ENCODE data around the gene CACNA2D1.

The CACNA2D1 gene

GRCh38 chr7:82249979-82250378 lies 193.6 kb downstream of the CACNA2D1 start:
- Histone ChIP-seq H3K27ac (ENCODE audit: insufficient read depth, low read depth, low read length, poor library complexity, severe bottlenecking) (no peak overlapping the region), H3K4me3 (ENCODE audit: insufficient read depth, low read depth, low read length) (no peak overlapping the region), H3K4me1 (ENCODE audit: control insufficient read depth, insufficient read depth, low read length) (no peaks in the 10 kb centered on the region), H3K9me3 (ENCODE audit: control insufficient read depth, low read length) (no peaks in the 10 kb centered on the region), H3K27me3 (ENCODE audit: control insufficient read depth, insufficient read depth, low read length, poor library complexity, severe bottlenecking) (no peaks in the 10 kb centered on the region), H3K36me3 (ENCODE audit: control insufficient read depth, insufficient read depth, low read length) (no peaks in the 10 kb centered on the region)
- WGBS, 2 experiments = 90 to 93% methylated on average over 1 of the region's 2 CpGs

- H3K4me1 ChIP-seq (ENCODE audit: control insufficient read depth, insufficient read depth, low read length) = no peaks in the 10 kb centered on the region
- H3K36me3 ChIP-seq (ENCODE audit: control insufficient read depth, insufficient read depth, low read length) = no peaks in the 10 kb centered on the region
- WGBS, 2 experiments = 88 to 97% methylated on average over 3 of the region's 3 CpGs
- H3K4me3 ChIP-seq (ENCODE audit: insufficient read depth, low read depth, low read length) = no peak overlapping the region
- H3K27ac ChIP-seq (ENCODE audit: insufficient read depth, low read depth, low read length, poor library complexity, severe bottlenecking) = no peak overlapping the region
- H3K9me3 ChIP-seq (ENCODE audit: control insufficient read depth, low read length) = no peaks in the 10 kb centered on the region
- no peaks in the 10 kb centered on the region for H3K27me3 ChIP-seq (ENCODE audit: control insufficient read depth, insufficient read depth, low read length, poor library complexity, severe bottlenecking)
Measured at GRCh38 chr7:82247814-82248433, 195.7 kb downstream of the CACNA2D1 start.

- no peaks in the 10 kb centered on the region for H3K9me3 ChIP-seq (ENCODE audit: control insufficient read depth, low read length)
- H3K4me3 ChIP-seq (ENCODE audit: insufficient read depth, low read depth, low read length) = no peak overlapping the region
- no peaks in the 10 kb centered on the region for H3K27me3 ChIP-seq (ENCODE audit: control insufficient read depth, insufficient read depth, low read length, poor library complexity, severe bottlenecking)
- H3K4me1 ChIP-seq (ENCODE audit: control insufficient read depth, insufficient read depth, low read length) = no peaks in the 10 kb centered on the region
- no peaks in the 10 kb centered on the region for H3K36me3 ChIP-seq (ENCODE audit: control insufficient read depth, insufficient read depth, low read length)
- H3K27ac ChIP-seq (ENCODE audit: insufficient read depth, low read depth, low read length, poor library complexity, severe bottlenecking) = no peak overlapping the region
- WGBS, 2 experiments = 85 to 88% methylated on average over 2 to 3 of the region's 3 CpGs
Measured at GRCh38 chr7:82244947-82245517, 198.5 kb downstream of the CACNA2D1 start.

- no peak overlapping the region for H3K4me3 ChIP-seq (ENCODE audit: insufficient read depth, low read depth, low read length)
- H3K27me3 ChIP-seq (ENCODE audit: control insufficient read depth, insufficient read depth, low read length, poor library complexity, severe bottlenecking) = no peaks in the 10 kb centered on the region
- no peaks in the 10 kb centered on the region for H3K4me1 ChIP-seq (ENCODE audit: control insufficient read depth, insufficient read depth, low read length)
- no peaks in the 10 kb centered on the region for H3K9me3 ChIP-seq (ENCODE audit: control insufficient read depth, low read length)
- H3K36me3 ChIP-seq (ENCODE audit: control insufficient read depth, insufficient read depth, low read length) = no peaks in the 10 kb centered on the region
- no peak overlapping the region for H3K27ac ChIP-seq (ENCODE audit: insufficient read depth, low read depth, low read length, poor library complexity, severe bottlenecking)
Measured at GRCh38 chr7:82241356-82241755, 202.2 kb downstream of the CACNA2D1 start.

- Histone ChIP-seq H3K9me3 (ENCODE audit: control insufficient read depth, low read length) (no peaks in the 10 kb centered on the region), H3K27me3 (ENCODE audit: control insufficient read depth, insufficient read depth, low read length, poor library complexity, severe bottlenecking) (no peaks in the 10 kb centered on the region), H3K27ac (ENCODE audit: insufficient read depth, low read depth, low read length, poor library complexity, severe bottlenecking) (no peak overlapping the region), H3K4me3 (ENCODE audit: insufficient read depth, low read depth, low read length) (no peak overlapping the region), H3K4me1 (ENCODE audit: control insufficient read depth, insufficient read depth, low read length) (no peaks in the 10 kb centered on the region), H3K36me3 (ENCODE audit: control insufficient read depth, insufficient read depth, low read length) (no peaks in the 10 kb centered on the region)
- 100% methylated on average over 1 to 2 of the region's 2 CpGs for WGBS, 2 experiments
Measured at GRCh38 chr7:82235713-82236112, 207.9 kb downstream of the CACNA2D1 start.

- no peaks in the 10 kb centered on the region for H3K27me3 ChIP-seq (ENCODE audit: control insufficient read depth, insufficient read depth, low read length, poor library complexity, severe bottlenecking)
- H3K36me3 ChIP-seq (ENCODE audit: control insufficient read depth, insufficient read depth, low read length) = no peaks in the 10 kb centered on the region
- no peaks in the 10 kb centered on the region for H3K4me1 ChIP-seq (ENCODE audit: control insufficient read depth, insufficient read depth, low read length)
- no peaks in the 10 kb centered on the region for H3K9me3 ChIP-seq (ENCODE audit: control insufficient read depth, low read length)
- no peak overlapping the region for H3K27ac ChIP-seq (ENCODE audit: insufficient read depth, low read depth, low read length, poor library complexity, severe bottlenecking)
- WGBS, 2 experiments = 33 to 64% methylated on average over 3 to 4 of the region's 4 CpGs
- H3K4me3 ChIP-seq (ENCODE audit: insufficient read depth, low read depth, low read length) = no peak overlapping the region
Measured at GRCh38 chr7:82234457-82235049, 209.0 kb downstream of the CACNA2D1 start.

GRCh38 chr7:82230811-82231581 lies 212.6 kb downstream of the CACNA2D1 start:
- 74 to 92% methylated on average over 2 to 3 of the region's 3 CpGs for whole genome bisulfite sequencing, 2 experiments
- Histone ChIP-seq H3K36me3 (ENCODE audit: control insufficient read depth, insufficient read depth, low read length) (no peaks in the 10 kb centered on the region), H3K4me1 (ENCODE audit: control insufficient read depth, insufficient read depth, low read length) (no peaks in the 10 kb centered on the region), H3K27ac (ENCODE audit: insufficient read depth, low read depth, low read length, poor library complexity, severe bottlenecking) (no peak overlapping the region), H3K4me3 (ENCODE audit: insufficient read depth, low read depth, low read length) (no peak overlapping the region), H3K27me3 (ENCODE audit: control insufficient read depth, insufficient read depth, low read length, poor library complexity, severe bottlenecking) (no peaks in the 10 kb centered on the region), H3K9me3 (ENCODE audit: control insufficient read depth, low read length) (no peaks in the 10 kb centered on the region)

GRCh38 chr7:82229164-82229563 lies 214.4 kb downstream of the CACNA2D1 start:
- Histone ChIP-seq H3K9me3 (ENCODE audit: control insufficient read depth, low read length) (no peaks in the 10 kb centered on the region), H3K27ac (ENCODE audit: insufficient read depth, low read depth, low read length, poor library complexity, severe bottlenecking) (no peak overlapping the region), H3K27me3 (ENCODE audit: control insufficient read depth, insufficient read depth, low read length, poor library complexity, severe bottlenecking) (no peaks in the 10 kb centered on the region), H3K4me3 (ENCODE audit: insufficient read depth, low read depth, low read length) (no peak overlapping the region), H3K36me3 (ENCODE audit: control insufficient read depth, insufficient read depth, low read length) (no peaks in the 10 kb centered on the region), H3K4me1 (ENCODE audit: control insufficient read depth, insufficient read depth, low read length) (no peaks in the 10 kb centered on the region)
- 91 to 94% methylated on average over 2 of the region's 2 CpGs for WGBS, 2 experiments

- Histone ChIP-seq H3K4me1 (ENCODE audit: control insufficient read depth, insufficient read depth, low read length) (no peaks in the 10 kb centered on the region), H3K27ac (ENCODE audit: insufficient read depth, low read depth, low read length, poor library complexity, severe bottlenecking) (no peak overlapping the region), H3K36me3 (ENCODE audit: control insufficient read depth, insufficient read depth, low read length) (no peaks in the 10 kb centered on the region), H3K9me3 (ENCODE audit: control insufficient read depth, low read length) (no peaks in the 10 kb centered on the region), H3K27me3 (ENCODE audit: control insufficient read depth, insufficient read depth, low read length, poor library complexity, severe bottlenecking) (no peaks in the 10 kb centered on the region), H3K4me3 (ENCODE audit: insufficient read depth, low read depth, low read length) (no peak overlapping the region)
- 90 to 99% methylated on average over 3 of the region's 3 CpGs for WGBS, 2 experiments
Measured at GRCh38 chr7:82226191-82226590, 217.4 kb downstream of the CACNA2D1 start.

GRCh38 chr7:82224529-82224928 lies 219.0 kb downstream of the CACNA2D1 start:
- 89 to 90% methylated on average over 6 of the region's 6 CpGs for WGBS, 2 experiments
- Histone ChIP-seq H3K27ac (ENCODE audit: insufficient read depth, low read depth, low read length, poor library complexity, severe bottlenecking) (no peak overlapping the region), H3K36me3 (ENCODE audit: control insufficient read depth, insufficient read depth, low read length) (no peaks in the 10 kb centered on the region), H3K9me3 (ENCODE audit: control insufficient read depth, low read length) (no peaks in the 10 kb centered on the region), H3K27me3 (ENCODE audit: control insufficient read depth, insufficient read depth, low read length, poor library complexity, severe bottlenecking) (no peaks in the 10 kb centered on the region), H3K4me3 (ENCODE audit: insufficient read depth, low read depth, low read length) (no peak overlapping the region), H3K4me1 (ENCODE audit: control insufficient read depth, insufficient read depth, low read length) (no peaks in the 10 kb centered on the region)
